HG02840 (cell line): ENCODE measurements around the gene ANKRD33B.
"Not testable (repeated sequence)": the region's sequence is repeated elsewhere in the genome, so short reads cannot be mapped to it uniquely, and the experiment has no call there.

Experiments used
- ATAC-seq: cut with Tn5 transposase; IDR thresholded peaks from one replicate; pipeline ENCODE4 v1.9.1; 2021; ENCODE audit warnings: mild to moderate bottlenecking, moderate library complexity, moderate number of reproducible peaks; ENCODE audit not compliant: unreplicated experiment, low FRiP score

The ANKRD33B gene

GRCh38 chr5:10632110-10632761 lies 68.4 kb downstream of the ANKRD33B start:
- peak; percentile 44 for ATAC-seq

GRCh38 chr5:10633271-10634049 lies 69.6 kb downstream of the ANKRD33B start:
- no peak for ATAC-seq

GRCh38 chr5:10634050-10634449 lies 70.2 kb downstream of the ANKRD33B start:
- no peak for ATAC-seq

- ATAC-seq = no peak
These were observed 70.7 kb downstream of the ANKRD33B start for GRCh38 chr5:10634562-10634961.

GRCh38 chr5:10635257-10635866 lies 71.5 kb downstream of the ANKRD33B start:
- peak; percentile 62 for ATAC-seq

- ATAC-seq = no peak
These were observed 72.0 kb downstream of the ANKRD33B start for GRCh38 chr5:10635867-10636350.

GRCh38 chr5:10636363-10637142 lies 72.7 kb downstream of the ANKRD33B start:
- ATAC-seq = no peak

GRCh38 chr5:10637944-10638343 lies 74.1 kb downstream of the ANKRD33B start:
- no peak for ATAC-seq

GRCh38 chr5:10638723-10639122 lies 74.9 kb downstream of the ANKRD33B start:
- not testable (repeated sequence) for ATAC-seq

- no peak for ATAC-seq
These were observed 76.0 kb downstream of the ANKRD33B start for GRCh38 chr5:10639846-10640368.

- no peak for ATAC-seq
These were observed 78.5 kb downstream of the ANKRD33B start for GRCh38 chr5:10642367-10642766.

- ATAC-seq = no peak
These were observed 80.3 kb downstream of the ANKRD33B start for GRCh38 chr5:10644192-10644591.

- no peak for ATAC-seq
These were observed 81.3 kb downstream of the ANKRD33B start for GRCh38 chr5:10645146-10645545.

GRCh38 chr5:10645671-10646070 lies 81.8 kb downstream of the ANKRD33B start:
- ATAC-seq = no peak

GRCh38 chr5:10647640-10648039 lies 83.8 kb downstream of the ANKRD33B start:
- ATAC-seq = no peak

GRCh38 chr5:10648806-10649665 lies 85.2 kb downstream of the ANKRD33B start:
- ATAC-seq = no peak

GRCh38 chr5:10649666-10650380 lies 86.0 kb downstream of the ANKRD33B start:
- ATAC-seq = no peak

- no peak for ATAC-seq
These were observed 88.3 kb downstream of the ANKRD33B start for GRCh38 chr5:10652151-10652550.

GRCh38 chr5:10652606-10653005 lies 88.7 kb downstream of the ANKRD33B start:
- ATAC-seq = no peak
